Panc1 (cell line): ENCODE results near the gene DGKD.

Source experiments
- CTCF ChIP-seq: fragments of 450-650 bp; IDR thresholded peaks from 2 replicates; pipeline ENCODE4 v1.5.1; 2017; ENCODE audit warnings: mild to moderate bottlenecking
- POLR2AphosphoS5 ChIP-seq: IDR thresholded peaks from 2 replicates; pipeline ENCODE4 v1.6.1; 2012; ENCODE audit warnings: mild to moderate bottlenecking, low read depth, low read length, moderate library complexity
- REST ChIP-seq, 2 experiments: IDR thresholded peaks; 2 replicates each; pipeline ENCODE4 v1.6.1; 2011 to 2012; ENCODE audit warnings: low read depth in 2 of 2, control low read depth in 1 of 2, low read length in 1 of 2, mild to moderate bottlenecking in 1 of 2, moderate library complexity in 1 of 2; ENCODE audit not compliant: insufficient read depth in 1 of 2
- SIN3A ChIP-seq: IDR thresholded peaks from 2 replicates; pipeline ENCODE4 v1.6.1; 2012; ENCODE audit warnings: low read depth, mild to moderate bottlenecking, low read length, moderate library complexity, borderline replicate concordance; ENCODE audit not compliant: insufficient read depth
- TCF7L2 ChIP-seq: IDR thresholded peaks from 2 replicates; pipeline ENCODE4 v1.6.1; 2011; ENCODE audit warnings: mild to moderate bottlenecking, low read depth, low read length, inconsistent platforms

- TF ChIP-seq CTCF = no peak
- TF ChIP-seq POLR2AphosphoS5 = no peak
- no peak for TF ChIP-seq SIN3A
- TF ChIP-seq TCF7L2 = no peak
- TF ChIP-seq REST (IDR thresholded peaks at IDR 0.05; ENCODE audit: insufficient read depth in 1 of 2, low read depth in 2 of 2, low read length in 1 of 2) = no peak
These were observed 128.3 kb downstream of the DGKD start for GRCh38 chr2:233482616-233483015.
